GM18873 (cell line): Measurements from ENCODE around the gene ERICH6.

Experiments
- ATAC-seq: cut with Tn5 transposase; IDR thresholded peaks from one replicate; pipeline ENCODE4 v1.9.1; 2021; ENCODE audit warnings: mild to moderate bottlenecking, moderate library complexity, moderate number of reproducible peaks; ENCODE audit not compliant: unreplicated experiment, low FRiP score

Gene ERICH6

GRCh38 chr3:150691414-150692040 lies 12.2 kb downstream of the ERICH6 start:
- no peak for ATAC-seq

- ATAC-seq, result no peak
These were observed 16.1 kb downstream of the ERICH6 start for GRCh38 chr3:150687613-150688012.

GRCh38 chr3:150682824-150683223 lies 20.9 kb downstream of the ERICH6 start:
- no peak for ATAC-seq

GRCh38 chr3:150682279-150682678 lies 21.4 kb downstream of the ERICH6 start:
- ATAC-seq, result no peak

- peak; percentile 86 for ATAC-seq
These were observed 22.7 kb downstream of the ERICH6 start for GRCh38 chr3:150681057-150681456.

GRCh38 chr3:150680562-150680961 lies 23.2 kb downstream of the ERICH6 start:
- ATAC-seq, result peak; percentile 7

- ATAC-seq, result no peak
These were observed 28.1 kb downstream of the ERICH6 start for GRCh38 chr3:150675587-150675986.

GRCh38 chr3:150673966-150674365 lies 29.8 kb downstream of the ERICH6 start:
- no peak for ATAC-seq

- no peak for ATAC-seq
These were observed 37.6 kb downstream of the ERICH6 start for GRCh38 chr3:150666167-150666566.

GRCh38 chr3:150663461-150663860 lies 40.3 kb downstream of the ERICH6 start:
- no peak for ATAC-seq

- no peak for ATAC-seq
These were observed 41.1 kb downstream of the ERICH6 start for GRCh38 chr3:150662410-150663200.

GRCh38 chr3:150656316-150656715 lies 47.4 kb downstream of the ERICH6 start:
- no peak for ATAC-seq

GRCh38 chr3:150653110-150653561 lies 50.6 kb downstream of the ERICH6 start:
- no peak for ATAC-seq

- no peak for ATAC-seq
These were observed 63.5 kb downstream of the ERICH6 start for GRCh38 chr3:150640256-150640655.

GRCh38 chr3:150639262-150639661 lies 64.5 kb downstream of the ERICH6 start:
- no peak for ATAC-seq

GRCh38 chr3:150636258-150636657 lies 67.5 kb downstream of the ERICH6 start:
- no peak for ATAC-seq

GRCh38 chr3:150635526-150635925 lies 68.2 kb downstream of the ERICH6 start:
- no peak for ATAC-seq

- no peak for ATAC-seq
These were observed 68.6 kb downstream of the ERICH6 start for GRCh38 chr3:150635076-150635475.

GRCh38 chr3:150631515-150632221 lies 72.1 kb downstream of the ERICH6 start:
- no peak for ATAC-seq

GRCh38 chr3:150627557-150627956 lies 76.2 kb downstream of the ERICH6 start:
- no peak for ATAC-seq
